Measurements from ENCODE around the gene C1orf74.

C1orf74 gene

GRCh38 chr1:209741193-209741592, 43.2 kb downstream of the C1orf74 start:
- H3K79me2 ChIP-seq (ENCODE audit: insufficient read depth, low read length): no peaks in the 10 kb centered on the region
- H3K9ac ChIP-seq (ENCODE audit: low read length): no peak overlapping the region
- H3K4me2 ChIP-seq (ENCODE audit: low read length): no peak overlapping the region
- no peaks in the 10 kb centered on the region for H3K27me3 ChIP-seq (ENCODE audit: insufficient read depth, low read length)
- no peaks in the 10 kb centered on the region for H3K9me2 ChIP-seq (ENCODE audit: low read depth, low read length)
- H3K4me3 ChIP-seq (ENCODE audit: low read depth, low read length, poor library complexity, severe bottlenecking): no peak overlapping the region
- H3K27ac ChIP-seq (ENCODE audit: low read depth, low read length, poor library complexity, severe bottlenecking): no peak overlapping the region
- no peak for TF ChIP-seq EZH2 (IDR thresholded peaks at IDR 0.05; ENCODE audit: borderline replicate concordance, low read length)
- no peak for TF ChIP-seq CTCF (IDR thresholded peaks at IDR 0.05; ENCODE audit: low read length)
- H3K36me3 ChIP-seq (ENCODE audit: insufficient read depth, low read length): no peaks in the 10 kb centered on the region
- no peaks in the 10 kb centered on the region for H3K9me3 ChIP-seq (ENCODE audit: low read length)
- no peaks in the 10 kb centered on the region for H3K4me1 ChIP-seq (ENCODE audit: insufficient read depth, low read length, severe bottlenecking)
- H2AFZ ChIP-seq (ENCODE audit: low read length): no peak overlapping the region
- no peaks in the 10 kb centered on the region for H4K20me1 ChIP-seq (ENCODE audit: insufficient read depth, low read length)
- no peaks in the 10 kb centered on the region for H3F3A ChIP-seq (ENCODE audit: insufficient read depth, low read length)

GRCh38 chr1:209738270-209738669, 46.1 kb downstream of the C1orf74 start:
- no peak overlapping the region for H3K4me3 ChIP-seq (ENCODE audit: low read depth, low read length, poor library complexity, severe bottlenecking)
- no peaks in the 10 kb centered on the region for H3K27me3 ChIP-seq (ENCODE audit: insufficient read depth, low read length)
- no peak overlapping the region for H2AFZ ChIP-seq (ENCODE audit: low read length)
- no peaks in the 10 kb centered on the region for H3K79me2 ChIP-seq (ENCODE audit: insufficient read depth, low read length)
- H3K27ac ChIP-seq (ENCODE audit: low read depth, low read length, poor library complexity, severe bottlenecking): no peak overlapping the region
- no peaks in the 10 kb centered on the region for H3F3A ChIP-seq (ENCODE audit: insufficient read depth, low read length)
- H3K9me3 ChIP-seq (ENCODE audit: low read length): no peaks in the 10 kb centered on the region
- H4K20me1 ChIP-seq (ENCODE audit: insufficient read depth, low read length): no peaks in the 10 kb centered on the region
- H3K4me2 ChIP-seq (ENCODE audit: low read length): no peak overlapping the region
- no peaks in the 10 kb centered on the region for H3K36me3 ChIP-seq (ENCODE audit: insufficient read depth, low read length)
- no peaks in the 10 kb centered on the region for H3K9me2 ChIP-seq (ENCODE audit: low read depth, low read length)
- H3K4me1 ChIP-seq (ENCODE audit: insufficient read depth, low read length, severe bottlenecking): no peaks in the 10 kb centered on the region
- TF ChIP-seq CTCF (IDR thresholded peaks at IDR 0.05; ENCODE audit: low read length): no peak
- no peak for TF ChIP-seq EZH2 (IDR thresholded peaks at IDR 0.05; ENCODE audit: borderline replicate concordance, low read length)
- H3K9ac ChIP-seq (ENCODE audit: low read length): no peak overlapping the region

GRCh38 chr1:209737118-209737505, 47.2 kb downstream of the C1orf74 start:
- no peak overlapping the region for H3K4me2 ChIP-seq (ENCODE audit: low read length)
- no peaks in the 10 kb centered on the region for H3K27me3 ChIP-seq (ENCODE audit: insufficient read depth, low read length)
- no peak overlapping the region for H2AFZ ChIP-seq (ENCODE audit: low read length)
- no peaks in the 10 kb centered on the region for H3K9me3 ChIP-seq (ENCODE audit: low read length)
- no peak overlapping the region for H3K9ac ChIP-seq (ENCODE audit: low read length)
- no peaks in the 10 kb centered on the region for H3K4me1 ChIP-seq (ENCODE audit: insufficient read depth, low read length, severe bottlenecking)
- TF ChIP-seq CTCF (IDR thresholded peaks at IDR 0.05; ENCODE audit: low read length) (no peak), EZH2 (IDR thresholded peaks at IDR 0.05; ENCODE audit: borderline replicate concordance, low read length) (no peak)
- no peaks in the 10 kb centered on the region for H3K9me2 ChIP-seq (ENCODE audit: low read depth, low read length)
- H4K20me1 ChIP-seq (ENCODE audit: insufficient read depth, low read length): no peaks in the 10 kb centered on the region
- H3F3A ChIP-seq (ENCODE audit: insufficient read depth, low read length): no peaks in the 10 kb centered on the region
- no peak overlapping the region for H3K27ac ChIP-seq (ENCODE audit: low read depth, low read length, poor library complexity, severe bottlenecking)
- H3K36me3 ChIP-seq (ENCODE audit: insufficient read depth, low read length): no peaks in the 10 kb centered on the region
- H3K79me2 ChIP-seq (ENCODE audit: insufficient read depth, low read length): no peaks in the 10 kb centered on the region
- H3K4me3 ChIP-seq (ENCODE audit: low read depth, low read length, poor library complexity, severe bottlenecking): no peak overlapping the region

All from OCI-LY1 (cell line).